Transverse colon (tissue), 4 donors: Measurements from ENCODE around the gene PALLD. TPM values are rescaled to one million over a fixed set of nuclear protein-coding genes. Genes with fewer than 3 reads are reported as not detected.

ENCODE experiments used
- DNase-seq: peaks from one replicate; pipeline ENCODE4 v3.0.0-alpha.2; 2019
- H3K27ac ChIP-seq, 4 donors: fragments of 200-600 bp; sonication (generic); 2 replicates each; pipeline ENCODE4 v1.5.1; 2016 to 2018; ENCODE audit warnings: inconsistent platforms in 4 of 4
- H3K27me3 ChIP-seq: fragments of 200-600 bp; sonication (generic); 2 replicates; pipeline ENCODE4 v1.5.1; 2017; ENCODE audit warnings: inconsistent platforms
- H3K36me3 ChIP-seq, 4 donors: fragments of 200-600 bp; sonication (generic); 2 replicates each; pipeline ENCODE4 v1.5.1; 2017 to 2019; ENCODE audit warnings: inconsistent platforms in 4 of 4
- H3K4me1 ChIP-seq, 4 donors: fragments of 200-600 bp; sonication (generic); 2 replicates each; pipeline ENCODE4 v1.5.1; 2017 to 2020; ENCODE audit warnings: inconsistent platforms in 4 of 4
- H3K4me3 ChIP-seq, 4 donors: fragments of 200-600 bp; sonication (generic); 1 replicate in 1 of 4; 2 replicates in 3 of 4; pipeline versions ENCODE4 v1.5.1 to v1.6.1; 2017 to 2019; ENCODE audit warnings: inconsistent platforms in 4 of 4
- H3K9me3 ChIP-seq, 2 donors: fragments of 200-600 bp; sonication (generic); 2 replicates each; pipeline ENCODE4 v1.5.1; 2017 to 2019; ENCODE audit warnings: inconsistent platforms in 2 of 2
- EP300 ChIP-seq: sonication (generic); formaldehyde crosslinking; IDR thresholded peaks from one replicate; pipeline ENCODE4 v1.6.1; 2017; ENCODE audit warnings: antibody characterized with exemption, low read depth
- POLR2A ChIP-seq: fragments of 450-650 bp; IDR thresholded peaks from one replicate; pipeline ENCODE4 v1.6.1; 2016; ENCODE audit warnings: antibody characterized with exemption, mild to moderate bottlenecking, moderate library complexity
- POLR2AphosphoS5 ChIP-seq, 3 donors: sonication (generic); formaldehyde crosslinking; IDR thresholded peaks; one replicate each; pipeline ENCODE4 v1.6.1; 2016; ENCODE audit warnings: antibody characterized with exemption in 3 of 3
- WGBS, 2 donors: methylation state at CpG; one replicate each; pipeline ENCODE4 v1.1.5; 2018; ENCODE audit warnings: low coverage in 1 of 2; 5-methylcytosine and 5-hydroxymethylcytosine counted together
- in situ Hi-C, 4 donors: fragments of 200-750 bp; cut with MboI; loops; one replicate each; pipeline versions ENCODE4 v1.15.0 to v1.15.1; 2017; ENCODE audit warnings: low sequenced_read_pairs in 3 of 4, low pct_ligation_motif_present in 1 of 4, low pct_unique_long_range_greater_than_20kb in 1 of 4
- intact Hi-C: fragments of 100-400 bp; cut with DNase I; formaldehyde crosslinking; loops from one replicate; pipeline ENCODE4 v1.15.1; 2023; ENCODE audit warnings: low total_unique reads
- total RNA-seq, 4 donors: library from RNA; depleted of rRNA; stranded (reverse); fragments of >200 nt; gene quantifications; one replicate each; pipeline ENCODE4 v1.1.0, GENCODE V29; 2016
- TF ChIP-seq, protein P1 (sequence below), 5 experiments: fragments of 200-600 bp in 3 of 5; fragments of 450-650 bp in 2 of 5; sonication (generic) in 3 of 5; IDR thresholded peaks; 1 replicate in 2 of 5; 2 replicates in 3 of 5; pipeline ENCODE4 v1.5.1; 2016 to 2017; ENCODE audit warnings: antibody characterized with exemption in 5 of 5, inconsistent platforms in 3 of 5, mild to moderate bottlenecking in 2 of 5, moderate library complexity in 1 of 5

Gene PALLD
- total RNA-seq, 4 donors from 2014 or later, result 230 to 309 (median 278) TPM

DNA sequence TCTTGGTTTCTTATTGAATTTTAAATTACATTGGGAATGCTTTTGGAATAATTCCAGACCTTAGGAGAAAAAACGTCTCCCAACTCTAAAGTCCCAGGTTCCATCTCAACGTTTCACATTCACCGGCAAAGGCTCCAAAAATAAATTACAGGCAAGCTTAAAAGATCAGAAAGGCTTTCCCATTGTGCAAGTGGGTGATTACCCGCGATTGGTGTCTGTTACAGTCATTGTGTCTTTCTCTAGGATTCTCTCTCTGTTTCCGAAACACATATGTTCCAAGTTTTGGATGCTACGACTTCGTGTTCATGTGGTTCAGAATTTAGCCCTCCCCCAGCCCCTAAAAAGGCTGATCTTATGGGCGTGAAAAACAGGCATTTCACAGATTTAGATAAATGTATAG is 41.8 kb downstream of the PALLD start:
- no peak overlapping the region for H3K27ac ChIP-seq
- 78 to 84% methylated on average over 9 of the region's 9 CpGs for WGBS, 2 donors
- no peaks in the 10 kb centered on the region for H3K27me3 ChIP-seq
- H3K4me3 ChIP-seq, result no peak overlapping the region
- in situ Hi-C loops (no loop called here), intact Hi-C loops (no loop called here)
- H3K9me3 ChIP-seq, result no peaks in the 10 kb centered on the region
- H3K36me3 ChIP-seq, result no peaks in the 10 kb centered on the region
- TF ChIP-seq, protein P1, sequence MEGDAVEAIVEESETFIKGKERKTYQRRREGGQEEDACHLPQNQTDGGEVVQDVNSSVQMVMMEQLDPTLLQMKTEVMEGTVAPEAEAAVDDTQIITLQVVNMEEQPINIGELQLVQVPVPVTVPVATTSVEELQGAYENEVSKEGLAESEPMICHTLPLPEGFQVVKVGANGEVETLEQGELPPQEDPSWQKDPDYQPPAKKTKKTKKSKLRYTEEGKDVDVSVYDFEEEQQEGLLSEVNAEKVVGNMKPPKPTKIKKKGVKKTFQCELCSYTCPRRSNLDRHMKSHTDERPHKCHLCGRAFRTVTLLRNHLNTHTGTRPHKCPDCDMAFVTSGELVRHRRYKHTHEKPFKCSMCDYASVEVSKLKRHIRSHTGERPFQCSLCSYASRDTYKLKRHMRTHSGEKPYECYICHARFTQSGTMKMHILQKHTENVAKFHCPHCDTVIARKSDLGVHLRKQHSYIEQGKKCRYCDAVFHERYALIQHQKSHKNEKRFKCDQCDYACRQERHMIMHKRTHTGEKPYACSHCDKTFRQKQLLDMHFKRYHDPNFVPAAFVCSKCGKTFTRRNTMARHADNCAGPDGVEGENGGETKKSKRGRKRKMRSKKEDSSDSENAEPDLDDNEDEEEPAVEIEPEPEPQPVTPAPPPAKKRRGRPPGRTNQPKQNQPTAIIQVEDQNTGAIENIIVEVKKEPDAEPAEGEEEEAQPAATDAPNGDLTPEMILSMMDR (IDR thresholded peaks at IDR 0.05), result no peak
- TF ChIP-seq POLR2A (no peak), EP300 (no peak), POLR2AphosphoS5 (IDR thresholded peaks at IDR 0.05) (no peak)
- DNase-seq, result no peak
- H3K4me1 ChIP-seq, result no peaks in the 10 kb centered on the region

GRCh38 chr4:168540086-168540485 is 43.2 kb downstream of the PALLD start:
- H3K36me3 ChIP-seq, result no peaks in the 10 kb centered on the region
- in situ Hi-C loops, result no loop called here
- 73 to 74% methylated on average over 7 to 9 of the region's 9 CpGs for WGBS, 2 donors
- no peak overlapping the region for H3K27ac ChIP-seq
- H3K9me3 ChIP-seq, result no peaks in the 10 kb centered on the region
- DNase-seq, result no peak
- intact Hi-C loops, result no loop called here
- H3K27me3 ChIP-seq, result no peaks in the 10 kb centered on the region
- TF ChIP-seq POLR2A (no peak), EP300 (no peak), POLR2AphosphoS5 (IDR thresholded peaks at IDR 0.05) (no peak)
- TF ChIP-seq, protein P1 (IDR thresholded peaks at IDR 0.05), result no peak
- no peak overlapping the region for H3K4me3 ChIP-seq
- H3K4me1 ChIP-seq, result no peaks in the 10 kb centered on the region

DNA sequence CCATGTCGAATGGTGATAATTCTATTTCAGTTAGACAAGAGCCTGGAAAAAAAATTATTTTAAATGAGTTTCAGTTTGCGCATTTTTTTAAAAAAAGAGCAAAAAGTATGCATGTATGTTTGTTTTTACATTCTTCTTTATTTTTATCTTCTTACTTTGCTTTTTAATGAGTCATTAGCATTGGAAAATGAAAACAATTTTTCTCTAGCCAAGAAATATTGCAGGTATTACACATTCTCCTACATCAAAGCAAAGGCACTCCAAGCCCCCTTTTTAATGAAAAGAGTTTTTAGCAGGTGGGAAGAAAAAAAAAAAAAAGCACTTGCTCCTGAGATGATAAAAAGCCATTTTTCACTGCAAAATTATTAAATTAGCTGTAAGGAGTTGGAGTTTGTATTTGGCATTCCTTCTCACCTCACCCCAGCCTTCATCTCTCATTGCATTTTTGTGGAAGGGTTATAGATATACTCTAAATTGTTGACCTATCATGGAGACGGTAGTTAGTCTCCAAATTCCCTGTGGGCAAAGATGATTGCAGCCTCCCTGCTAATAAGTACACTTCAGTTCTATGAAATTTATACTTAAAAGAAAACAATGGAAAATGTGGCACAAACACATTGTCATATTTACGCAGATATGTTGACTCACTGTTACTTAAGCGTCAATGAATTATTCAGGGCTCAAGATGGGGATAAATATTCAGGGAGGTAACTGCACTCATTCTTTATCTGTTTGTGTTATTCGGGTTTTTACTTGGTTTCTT is 43.8 kb downstream of the PALLD start:
- Histone ChIP-seq H3K36me3 (no peaks in the 10 kb centered on the region), H3K4me1 (no peaks in the 10 kb centered on the region), H3K9me3 (no peaks in the 10 kb centered on the region), H3K4me3 (no peak overlapping the region), H3K27ac (no peak overlapping the region), H3K27me3 (no peaks in the 10 kb centered on the region)
- intact Hi-C loops, result no loop called here
- no peak for DNase-seq
- 85 to 86% methylated on average over 6 of the region's 6 CpGs for WGBS, 2 donors
- no peak for TF ChIP-seq EP300
- no peak for TF ChIP-seq POLR2AphosphoS5 (IDR thresholded peaks at IDR 0.05)
- TF ChIP-seq, protein P1 (IDR thresholded peaks at IDR 0.05), result no peak
- TF ChIP-seq POLR2A, result no peak
- in situ Hi-C loops, result no loop called here

DNA sequence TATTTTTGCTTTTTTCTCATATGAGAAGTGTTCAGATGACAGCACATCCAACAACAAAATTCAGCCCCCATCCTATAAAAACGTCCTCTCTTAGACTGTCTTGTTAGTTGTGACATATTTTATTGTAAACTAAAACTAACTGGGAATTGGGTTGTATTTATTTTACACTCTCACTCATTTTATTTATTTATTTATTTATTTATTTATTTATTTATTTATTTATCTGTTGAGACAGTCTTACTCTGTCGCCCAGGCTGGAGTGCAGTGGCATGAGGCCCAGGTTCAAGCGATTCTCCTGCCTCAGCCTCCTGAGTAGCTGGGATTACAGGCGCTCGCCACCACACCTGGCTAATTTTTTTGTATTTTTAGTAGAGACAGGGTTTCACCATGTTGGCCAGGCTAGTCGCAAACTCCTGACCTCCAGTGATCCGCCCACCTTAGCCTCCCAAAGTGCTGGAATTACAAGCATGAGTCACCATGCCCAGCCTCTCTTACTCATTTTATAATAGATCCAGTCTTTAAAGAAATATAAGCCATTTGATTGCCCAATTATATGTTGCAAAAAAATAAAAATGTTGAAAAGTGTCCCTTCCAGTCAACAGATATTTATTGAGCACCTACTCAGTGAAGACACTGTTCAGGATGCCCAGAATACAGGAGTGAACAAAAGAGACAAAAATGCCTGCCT is 44.6 kb downstream of the PALLD start:
- no peaks in the 10 kb centered on the region for H3K9me3 ChIP-seq
- in situ Hi-C loops (no loop called here), intact Hi-C loops (no loop called here)
- 81 to 89% methylated on average over 7 of the region's 7 CpGs for WGBS, 2 donors
- no peak overlapping the region for H3K4me3 ChIP-seq
- H3K27me3 ChIP-seq, result no peaks in the 10 kb centered on the region
- no peaks in the 10 kb centered on the region for H3K4me1 ChIP-seq
- H3K36me3 ChIP-seq, result no peaks in the 10 kb centered on the region
- H3K27ac ChIP-seq, result no peak overlapping the region
- DNase-seq, result no peak
- no peak for TF ChIP-seq EP300
- no peak for TF ChIP-seq POLR2A
- TF ChIP-seq, protein P1 (IDR thresholded peaks at IDR 0.05), result no peak
- TF ChIP-seq POLR2AphosphoS5 (IDR thresholded peaks at IDR 0.05), result no peak
